Mammary epithelial cell (primary cell): ENCODE results near the gene LINGO1.

Source experiments
- EZH2 ChIP-seq: IDR thresholded peaks from 2 replicates; pipeline ENCODE4 v1.6.1; 2012; ENCODE audit warnings: low read length, inconsistent platforms, borderline replicate concordance
- TF ChIP-seq, protein P1 (sequence below), 2 donors: IDR thresholded peaks in 1 of 2; conservative IDR thresholded peaks in 1 of 2; 2 replicates each; pipeline ENCODE4 v1.5.1; 2011 to 2012; ENCODE audit warnings: inconsistent platforms in 2 of 2, low read length in 2 of 2, mild to moderate bottlenecking in 2 of 2, control low read depth in 1 of 2, low read depth in 1 of 2; ENCODE audit not compliant: insufficient read depth in 1 of 2; ENCODE audit errors: extremely low read depth in 1 of 2

DNA sequence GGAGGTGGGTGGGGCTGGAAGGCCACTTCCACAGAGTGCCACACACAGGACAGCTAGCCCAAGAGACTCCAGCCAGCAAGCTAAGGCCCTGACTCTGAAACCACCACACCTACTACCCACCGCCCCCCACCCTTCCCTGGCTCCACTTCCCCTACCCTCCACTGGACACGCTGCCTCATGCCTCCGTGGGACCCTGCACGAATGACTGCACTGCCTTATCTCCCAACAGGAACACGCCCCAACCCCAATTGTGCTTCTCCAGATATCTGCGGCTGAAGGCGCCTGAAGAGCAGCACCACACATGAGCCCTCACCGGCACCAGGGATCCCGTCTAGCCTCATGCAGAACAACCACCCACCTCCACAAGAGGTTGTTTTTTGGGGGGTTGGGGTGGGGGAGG lies 2.7 kb downstream of the LINGO1 start:
- TF ChIP-seq, protein P1, sequence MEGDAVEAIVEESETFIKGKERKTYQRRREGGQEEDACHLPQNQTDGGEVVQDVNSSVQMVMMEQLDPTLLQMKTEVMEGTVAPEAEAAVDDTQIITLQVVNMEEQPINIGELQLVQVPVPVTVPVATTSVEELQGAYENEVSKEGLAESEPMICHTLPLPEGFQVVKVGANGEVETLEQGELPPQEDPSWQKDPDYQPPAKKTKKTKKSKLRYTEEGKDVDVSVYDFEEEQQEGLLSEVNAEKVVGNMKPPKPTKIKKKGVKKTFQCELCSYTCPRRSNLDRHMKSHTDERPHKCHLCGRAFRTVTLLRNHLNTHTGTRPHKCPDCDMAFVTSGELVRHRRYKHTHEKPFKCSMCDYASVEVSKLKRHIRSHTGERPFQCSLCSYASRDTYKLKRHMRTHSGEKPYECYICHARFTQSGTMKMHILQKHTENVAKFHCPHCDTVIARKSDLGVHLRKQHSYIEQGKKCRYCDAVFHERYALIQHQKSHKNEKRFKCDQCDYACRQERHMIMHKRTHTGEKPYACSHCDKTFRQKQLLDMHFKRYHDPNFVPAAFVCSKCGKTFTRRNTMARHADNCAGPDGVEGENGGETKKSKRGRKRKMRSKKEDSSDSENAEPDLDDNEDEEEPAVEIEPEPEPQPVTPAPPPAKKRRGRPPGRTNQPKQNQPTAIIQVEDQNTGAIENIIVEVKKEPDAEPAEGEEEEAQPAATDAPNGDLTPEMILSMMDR (conservative IDR thresholded peaks at IDR 0.05 in 1 of 2, IDR thresholded peaks at IDR 0.05 in 1 of 2; ENCODE audit: extremely low read depth in 1 of 2, insufficient read depth in 1 of 2, low read depth in 1 of 2, low read length in 2 of 2) = no peak
- no peak for TF ChIP-seq EZH2
